Mesenchymal stem cell (in vitro differentiated cells and primary cell): ENCODE measurements around the gene HIVEP3.
A peak's percentile ranks its signal among the peaks of the same experiment; 100 is the strongest.

ENCODE experiments used
- DNase-seq: peaks from one replicate; pipeline ENCODE4 v3.0.0-alpha.2; 2013
- H2AFZ ChIP-seq: one replicate; pipeline ENCODE4 v1.6.1; 2013; ENCODE audit warnings: low read depth, mild to moderate bottlenecking, control low read depth, inconsistent platforms, low read length, moderate library complexity
- H2AK5ac ChIP-seq: 2 replicates; pipeline ENCODE4 v1.6.1; 2013; ENCODE audit warnings: low read length, moderate library complexity, mild to moderate bottlenecking, inconsistent platforms; ENCODE audit not compliant: severe bottlenecking
- H2BK120ac ChIP-seq: one replicate; pipeline ENCODE4 v1.6.1; 2013; ENCODE audit warnings: low read depth, mild to moderate bottlenecking, inconsistent platforms, low read length, moderate library complexity
- H2BK12ac ChIP-seq, 2 experiments: one replicate each; pipeline ENCODE4 v1.6.1; 2013; ENCODE audit warnings: inconsistent platforms in 2 of 2, low read length in 2 of 2, mild to moderate bottlenecking in 2 of 2, moderate library complexity in 2 of 2, control low read depth in 1 of 2
- H2BK15ac ChIP-seq: one replicate; pipeline ENCODE4 v1.6.1; 2013; ENCODE audit warnings: mild to moderate bottlenecking, low read depth, inconsistent platforms; ENCODE audit not compliant: poor library complexity, severe bottlenecking
- H2BK5ac ChIP-seq: 2 replicates; pipeline ENCODE4 v1.6.1; 2013; ENCODE audit warnings: low read depth, mild to moderate bottlenecking, low read length, control low read depth, inconsistent platforms; ENCODE audit not compliant: poor library complexity, severe bottlenecking
- H3K14ac ChIP-seq, 2 experiments: one replicate each; pipeline ENCODE4 v1.6.1; 2013; ENCODE audit warnings: inconsistent platforms in 2 of 2, low read length in 2 of 2, control low read depth in 1 of 2, mild to moderate bottlenecking in 1 of 2, moderate library complexity in 1 of 2
- H3K18ac ChIP-seq, 2 experiments: one replicate each; pipeline ENCODE4 v1.6.1; 2013; ENCODE audit warnings: inconsistent platforms in 2 of 2, low read length in 2 of 2, control low read depth in 1 of 2, low read depth in 1 of 2, mild to moderate bottlenecking in 1 of 2
- H3K23ac ChIP-seq, 2 experiments: one replicate each; pipeline ENCODE4 v1.6.1; 2013; ENCODE audit warnings: inconsistent platforms in 2 of 2, low read length in 2 of 2, mild to moderate bottlenecking in 2 of 2, moderate library complexity in 2 of 2, control low read depth in 1 of 2
- H3K27ac ChIP-seq: 2 replicates; pipeline ENCODE4 v1.5.1; 2013; ENCODE audit warnings: mild to moderate bottlenecking, moderate library complexity, low read length, control low read depth, inconsistent platforms; ENCODE audit not compliant: poor library complexity, severe bottlenecking
- H3K27me3 ChIP-seq, 2 experiments: 2 replicates each; pipeline versions ENCODE4 v1.6.1 to v1.7.0; 2013; ENCODE audit warnings: low read length in 2 of 2, mild to moderate bottlenecking in 2 of 2, moderate library complexity in 2 of 2, control low read depth in 1 of 2, inconsistent platforms in 1 of 2; ENCODE audit not compliant: control insufficient read depth in 1 of 2, insufficient read depth in 1 of 2
- H3K36me3 ChIP-seq, 2 experiments: 2 replicates each; pipeline versions ENCODE4 v1.6.1 to v1.7.0; 2013; ENCODE audit warnings: low read length in 2 of 2, control low read depth in 1 of 2, inconsistent platforms in 1 of 2, low read depth in 1 of 2, mild to moderate bottlenecking in 1 of 2; ENCODE audit not compliant: insufficient read depth in 2 of 2, control insufficient read depth in 1 of 2
- H3K4ac ChIP-seq, 2 experiments: one replicate each; pipeline ENCODE4 v1.6.1; 2013; ENCODE audit warnings: inconsistent platforms in 2 of 2, low read length in 2 of 2, mild to moderate bottlenecking in 2 of 2, moderate library complexity in 2 of 2, control low read depth in 1 of 2, low read depth in 1 of 2
- H3K4me1 ChIP-seq: 2 replicates; pipeline ENCODE4 v1.6.1; 2013; ENCODE audit warnings: low read depth, low read length, control low read depth; ENCODE audit not compliant: control insufficient read depth, insufficient read depth
- H3K4me2 ChIP-seq: 2 replicates; pipeline ENCODE4 v1.6.1; 2013; ENCODE audit warnings: low read length, mild to moderate bottlenecking, inconsistent platforms; ENCODE audit not compliant: poor library complexity, severe bottlenecking
- H3K4me3 ChIP-seq, 2 experiments: 2 replicates each; pipeline versions ENCODE4 v1.5.1 to v1.7.0; 2013; ENCODE audit warnings: low read length in 2 of 2, mild to moderate bottlenecking in 2 of 2, control low read depth in 1 of 2, low read depth in 1 of 2; ENCODE audit not compliant: insufficient read depth in 1 of 2
- H3K79me1 ChIP-seq: replicated peaks from 2 replicates; pipeline ENCODE4 v1.6.1; 2013; ENCODE audit warnings: mild to moderate bottlenecking, control low read depth, low read length, inconsistent platforms; ENCODE audit not compliant: poor library complexity, severe bottlenecking
- H3K9ac ChIP-seq: 2 replicates; pipeline ENCODE4 v1.7.0; 2013; ENCODE audit warnings: mild to moderate bottlenecking, low read length, moderate library complexity
- H3K9me3 ChIP-seq: 2 replicates; pipeline ENCODE4 v1.7.0; 2013; ENCODE audit warnings: mild to moderate bottlenecking, low read length; ENCODE audit not compliant: control insufficient read depth
- H4K8ac ChIP-seq: one replicate; pipeline ENCODE4 v1.6.1; 2013; ENCODE audit warnings: inconsistent platforms, mild to moderate bottlenecking, low read length, moderate library complexity
- H4K91ac ChIP-seq: one replicate; pipeline ENCODE4 v1.6.1; 2013; ENCODE audit warnings: mild to moderate bottlenecking, low read length, inconsistent platforms
- WGBS: methylation state at CpG from one replicate; pipeline ENCODE4 v1.1.7; 2013; ENCODE audit warnings: mixed read lengths; 5-methylcytosine and 5-hydroxymethylcytosine counted together

The HIVEP3 gene

GRCh38 chr1:41957568-41957967 lies 38.8 kb upstream of the HIVEP3 start:
- no peak overlapping the region for H3K4me2 ChIP-seq
- H3K27me3 ChIP-seq: no peaks in the 10 kb centered on the region
- no peak overlapping the region for H3K23ac ChIP-seq
- no peaks in the 10 kb centered on the region for H3K36me3 ChIP-seq
- no peak overlapping the region for H2BK120ac ChIP-seq
- no peak overlapping the region for H4K8ac ChIP-seq
- H3K9me3 ChIP-seq: no peaks in the 10 kb centered on the region
- H2BK12ac ChIP-seq: no peak overlapping the region
- H3K79me1 ChIP-seq: peaks cover 30% of the 10 kb centered on the region
- WGBS: 81% methylated on average over 3 of the region's 3 CpGs
- H2AFZ ChIP-seq: no peak overlapping the region
- H3K4me3 ChIP-seq: peak overlapping the region in 1 of 2 experiments; percentile 43
- H4K91ac ChIP-seq: no peak overlapping the region
- peak overlapping the region; percentile 8 for H3K9ac ChIP-seq
- peak overlapping the region; percentile 18 for H3K27ac ChIP-seq
- no peak for DNase-seq
- H3K4ac ChIP-seq: no peak overlapping the region
- H3K14ac ChIP-seq: no peak overlapping the region
- no peak overlapping the region for H2BK15ac ChIP-seq
- H2BK5ac ChIP-seq: no peak overlapping the region
- peak overlapping the region; percentile 49 for H2AK5ac ChIP-seq
- no peak overlapping the region for H3K18ac ChIP-seq
- H3K4me1 ChIP-seq: peaks cover 20% of the 10 kb centered on the region

- WGBS: 5% methylated on average over 9 of the region's 9 CpGs
- peak; percentile 86 for DNase-seq
- no peak overlapping the region for H3K14ac ChIP-seq
Observed at GRCh38 chr1:41955461-41956159, 36.9 kb upstream of the HIVEP3 start.

GRCh38 chr1:41954533-41954944 lies 35.8 kb upstream of the HIVEP3 start:
- Histone ChIP-seq H3K4ac (no peak overlapping the region), H3K4me2 (peak overlapping the region; percentile 6), H3K27ac (peak overlapping the region; percentile 94), H4K8ac (no peak overlapping the region), H3K23ac (no peak overlapping the region), H2AFZ (no peak overlapping the region), H4K91ac (no peak overlapping the region), H3K79me1 (peaks cover 28% of the 10 kb centered on the region), H3K4me1 (peaks cover 16% of the 10 kb centered on the region), H3K36me3 (no peaks in the 10 kb centered on the region), H2BK12ac (peak overlapping the region in 1 of 2 experiments; percentile 66), H3K9ac (peak overlapping the region; percentile 68), H3K9me3 (no peaks in the 10 kb centered on the region), H3K4me3 (no peak overlapping the region), H2BK15ac (no peak overlapping the region), H3K27me3 (no peaks in the 10 kb centered on the region), H3K14ac (no peak overlapping the region), H3K18ac (no peak overlapping the region), H2AK5ac (peak overlapping the region; percentile 6), H2BK120ac (no peak overlapping the region), H2BK5ac (peak overlapping the region; percentile 3)
- peak; percentile 84 for DNase-seq
- 42% methylated on average over 3 of the region's 6 CpGs for WGBS

More at GRCh38 chr1:41955461-41956159, 36.9 kb upstream of the HIVEP3 start:
- peak overlapping the region; percentile 5 for H3K4me2 ChIP-seq
- no peak overlapping the region for H2BK15ac ChIP-seq
- no peak overlapping the region for H4K8ac ChIP-seq
- peaks cover 34% of the 10 kb centered on the region for H3K79me1 ChIP-seq
- H3K9me3 ChIP-seq: no peaks in the 10 kb centered on the region
- no peak overlapping the region for H2BK12ac ChIP-seq
- H3K4me1 ChIP-seq: peaks cover 17% of the 10 kb centered on the region
- no peak overlapping the region for H2BK5ac ChIP-seq
- H3K18ac ChIP-seq: no peak overlapping the region
- H3K27ac ChIP-seq: peak overlapping the region; percentile 94
- H4K91ac ChIP-seq: no peak overlapping the region
- H3K4ac ChIP-seq: no peak overlapping the region
- no peak overlapping the region for H2AK5ac ChIP-seq
- H2AFZ ChIP-seq: no peak overlapping the region
- no peaks in the 10 kb centered on the region for H3K27me3 ChIP-seq
- H2BK120ac ChIP-seq: no peak overlapping the region
- peak overlapping the region; percentile 68 for H3K9ac ChIP-seq
- H3K4me3 ChIP-seq: no peak overlapping the region
- no peaks in the 10 kb centered on the region for H3K36me3 ChIP-seq
- no peak overlapping the region for H3K23ac ChIP-seq

GRCh38 chr1:41953291-41953690 lies 34.6 kb upstream of the HIVEP3 start:
- Histone ChIP-seq H2AK5ac (no peak overlapping the region), H3K9me3 (no peaks in the 10 kb centered on the region)
- WGBS: no CpG with 5 or more reads among the region's 1 CpG

More at GRCh38 chr1:41953291-41953690, 34.6 kb upstream of the HIVEP3 start:
- Histone ChIP-seq H3K27ac (peak overlapping the region; percentile 11), H3K4ac (no peak overlapping the region), H3K27me3 (no peaks in the 10 kb centered on the region), H2BK120ac (no peak overlapping the region), H4K91ac (no peak overlapping the region), H3K79me1 (peaks cover 17% of the 10 kb centered on the region), H3K14ac (no peak overlapping the region), H3K4me1 (peaks cover 13% of the 10 kb centered on the region), H3K9ac (no peak overlapping the region), H3K23ac (no peak overlapping the region), H4K8ac (no peak overlapping the region), H3K18ac (no peak overlapping the region), H3K4me2 (no peak overlapping the region), H2BK12ac (no peak overlapping the region), H3K36me3 (no peaks in the 10 kb centered on the region), H2BK15ac (no peak overlapping the region), H3K4me3 (no peak overlapping the region), H2BK5ac (no peak overlapping the region), H2AFZ (no peak overlapping the region)
- DNase-seq: no peak
